ENCODE measurements around the gene TTC34.
"Not testable (repeated sequence)": the region's sequence is repeated elsewhere in the genome, so short reads cannot be mapped to it uniquely, and the experiment has no call there.

DNA sequence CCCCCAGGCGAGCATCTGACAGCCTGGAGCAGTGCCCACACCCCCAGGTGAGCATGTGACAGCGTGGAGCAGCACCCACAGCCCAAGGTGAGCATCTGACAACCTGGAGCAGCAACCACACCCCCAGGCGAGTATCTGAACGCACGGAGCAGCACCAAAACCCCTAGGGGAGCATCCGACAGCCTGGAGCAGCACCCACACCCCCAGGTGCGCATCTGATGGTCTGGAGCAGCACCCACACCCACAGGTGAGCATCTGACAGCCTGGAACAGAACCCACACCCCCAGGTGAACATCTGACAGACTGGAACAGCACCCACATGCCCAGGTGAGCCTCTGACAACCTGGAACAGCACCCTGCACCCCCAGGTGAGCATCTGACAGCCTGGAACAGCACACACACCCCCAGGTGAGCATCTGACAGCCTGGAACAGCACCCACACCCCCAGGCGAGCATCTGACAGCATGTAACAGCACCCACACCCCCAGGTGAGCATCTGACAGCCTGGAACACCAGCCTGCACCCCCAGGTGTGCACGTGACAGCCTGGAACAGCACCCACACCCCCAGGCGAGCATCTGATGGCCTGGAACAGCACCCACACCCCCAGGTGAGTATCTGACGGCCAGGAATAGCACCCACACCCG is 148.4 kb downstream of the TTC34 start:
- TF ChIP-seq, protein P1, sequence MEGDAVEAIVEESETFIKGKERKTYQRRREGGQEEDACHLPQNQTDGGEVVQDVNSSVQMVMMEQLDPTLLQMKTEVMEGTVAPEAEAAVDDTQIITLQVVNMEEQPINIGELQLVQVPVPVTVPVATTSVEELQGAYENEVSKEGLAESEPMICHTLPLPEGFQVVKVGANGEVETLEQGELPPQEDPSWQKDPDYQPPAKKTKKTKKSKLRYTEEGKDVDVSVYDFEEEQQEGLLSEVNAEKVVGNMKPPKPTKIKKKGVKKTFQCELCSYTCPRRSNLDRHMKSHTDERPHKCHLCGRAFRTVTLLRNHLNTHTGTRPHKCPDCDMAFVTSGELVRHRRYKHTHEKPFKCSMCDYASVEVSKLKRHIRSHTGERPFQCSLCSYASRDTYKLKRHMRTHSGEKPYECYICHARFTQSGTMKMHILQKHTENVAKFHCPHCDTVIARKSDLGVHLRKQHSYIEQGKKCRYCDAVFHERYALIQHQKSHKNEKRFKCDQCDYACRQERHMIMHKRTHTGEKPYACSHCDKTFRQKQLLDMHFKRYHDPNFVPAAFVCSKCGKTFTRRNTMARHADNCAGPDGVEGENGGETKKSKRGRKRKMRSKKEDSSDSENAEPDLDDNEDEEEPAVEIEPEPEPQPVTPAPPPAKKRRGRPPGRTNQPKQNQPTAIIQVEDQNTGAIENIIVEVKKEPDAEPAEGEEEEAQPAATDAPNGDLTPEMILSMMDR (IDR thresholded peaks at IDR 0.05) = not testable (repeated sequence)
- TF ChIP-seq POLR2A (IDR thresholded peaks at IDR 0.05) = not testable (repeated sequence)
